HG03469 (cell line): ENCODE results near the gene RAB6D.
"Not testable (repeated sequence)": the region's sequence is repeated elsewhere in the genome, so short reads cannot be mapped to it uniquely, and the experiment has no call there.

Experiments used
- ATAC-seq: cut with Tn5 transposase; IDR thresholded peaks from one replicate; pipeline ENCODE4 v1.9.1; 2021; ENCODE audit warnings: mild to moderate bottlenecking, moderate library complexity, moderate number of reproducible peaks; ENCODE audit not compliant: unreplicated experiment

The RAB6D gene

GRCh38 chr2:131363703-131364186 is at the start of gene RAB6D:
RAB6D (minus strand) TSS chr2:131364168; CDS start chr2:131363720, 448 bp downstream.
- ATAC-seq, result not testable (repeated sequence)

GRCh38 chr2:131413148-131413747 is 49.3 kb upstream of the RAB6D start:
- peak; percentile 65 for ATAC-seq

GRCh38 chr2:131410173-131410572 is 46.2 kb upstream of the RAB6D start:
- no peak for ATAC-seq

- ATAC-seq, result no peak
Observed at GRCh38 chr2:131408778-131409177, 44.8 kb upstream of the RAB6D start.

- no peak for ATAC-seq
Observed at GRCh38 chr2:131408207-131408606, 44.2 kb upstream of the RAB6D start.

GRCh38 chr2:131404753-131405152 is 40.8 kb upstream of the RAB6D start:
- ATAC-seq, result no peak

- ATAC-seq, result no peak
Observed at GRCh38 chr2:131402320-131403039, 38.5 kb upstream of the RAB6D start.

GRCh38 chr2:131400849-131401248 is 36.9 kb upstream of the RAB6D start:
- ATAC-seq, result no peak

GRCh38 chr2:131400441-131400840 is 36.5 kb upstream of the RAB6D start:
- not testable (repeated sequence) for ATAC-seq

GRCh38 chr2:131396209-131396608 is 32.2 kb upstream of the RAB6D start:
- ATAC-seq, result not testable (repeated sequence)

- not testable (repeated sequence) for ATAC-seq
Observed at GRCh38 chr2:131395024-131395645, 31.2 kb upstream of the RAB6D start.

GRCh38 chr2:131394147-131394931 is 30.4 kb upstream of the RAB6D start:
- no peak for ATAC-seq

- ATAC-seq, result not testable (repeated sequence)
Observed at GRCh38 chr2:131391953-131392352, 28.0 kb upstream of the RAB6D start.

GRCh38 chr2:131391471-131391870 is 27.5 kb upstream of the RAB6D start:
- ATAC-seq, result not testable (repeated sequence)

GRCh38 chr2:131390495-131391130 is 26.6 kb upstream of the RAB6D start:
- not testable (repeated sequence) for ATAC-seq

GRCh38 chr2:131389657-131390056 is 25.7 kb upstream of the RAB6D start:
- no peak for ATAC-seq

GRCh38 chr2:131388834-131389233 is 24.9 kb upstream of the RAB6D start:
- ATAC-seq, result not testable (repeated sequence)

- ATAC-seq, result not testable (repeated sequence)
Observed at GRCh38 chr2:131373111-131373510, 9.1 kb upstream of the RAB6D start.

- no peak for ATAC-seq
Observed at GRCh38 chr2:131369954-131370353, 6.0 kb upstream of the RAB6D start.

GRCh38 chr2:131368493-131369066 is 4.6 kb upstream of the RAB6D start:
- not testable (repeated sequence) for ATAC-seq
